Liver (tissue), 9 donors: Measurements from ENCODE around the gene FNBP1. TPM values are rescaled to one million over a fixed set of nuclear protein-coding genes. Genes with fewer than 3 reads are reported as not detected.

ENCODE experiments used
- DNase-seq: peaks from one replicate; pipeline ENCODE4 v3.0.0-alpha.2; 2017; ENCODE audit warnings: low spot score
- H3K27ac ChIP-seq, 2 donors: one replicate each; pipeline ENCODE4 v1.7.0; 2013; ENCODE audit warnings: inconsistent platforms in 2 of 2, low read length in 2 of 2, control low read depth in 1 of 2, low read depth in 1 of 2, mild to moderate bottlenecking in 1 of 2
- H3K27me3 ChIP-seq, 4 donors: one replicate each; pipeline versions ENCODE4 v1.6.1 to v1.7.0; 2013; ENCODE audit warnings: low read length in 3 of 4, inconsistent platforms in 1 of 4, mild to moderate bottlenecking in 1 of 4, moderate library complexity in 1 of 4; ENCODE audit not compliant: control insufficient read depth in 4 of 4, insufficient read depth in 4 of 4
- H3K36me3 ChIP-seq, 4 donors: one replicate each; pipeline versions ENCODE4 v1.6.1 to v1.7.0; 2013; ENCODE audit warnings: low read length in 3 of 4, mild to moderate bottlenecking in 3 of 4, low read depth in 1 of 4, moderate library complexity in 1 of 4; ENCODE audit not compliant: control insufficient read depth in 4 of 4, insufficient read depth in 3 of 4
- H3K4me1 ChIP-seq, 4 donors: one replicate each; pipeline versions ENCODE4 v1.6.1 to v1.7.0; 2013; ENCODE audit warnings: low read length in 3 of 4, mild to moderate bottlenecking in 3 of 4, moderate library complexity in 1 of 4; ENCODE audit not compliant: control insufficient read depth in 4 of 4, insufficient read depth in 4 of 4
- H3K4me3 ChIP-seq, 3 donors: one replicate each; pipeline versions ENCODE4 v1.6.1 to v1.7.0; 2013; ENCODE audit warnings: low read length in 3 of 3, control low read depth in 1 of 3, low read depth in 1 of 3, mild to moderate bottlenecking in 1 of 3
- H3K9ac ChIP-seq, 2 donors: one replicate each; pipeline ENCODE4 v1.7.0; 2013; ENCODE audit warnings: low read length in 2 of 2, mild to moderate bottlenecking in 2 of 2, moderate library complexity in 2 of 2, control low read depth in 1 of 2, low read depth in 1 of 2
- H3K9me3 ChIP-seq, 4 donors: one replicate each; pipeline versions ENCODE4 v1.6.1 to v1.7.0; 2013; ENCODE audit warnings: low read length in 3 of 4; ENCODE audit not compliant: control insufficient read depth in 4 of 4
- EGR1 ChIP-seq, 2 donors: IDR thresholded peaks; 2 replicates each; pipeline ENCODE4 v1.6.1; 2016 to 2018; ENCODE audit warnings: antibody characterized with exemption in 2 of 2, low read depth in 2 of 2
- FOXA2 ChIP-seq: IDR thresholded peaks from 2 replicates; pipeline ENCODE4 v1.6.1; 2016; ENCODE audit warnings: antibody characterized with exemption
- GABPA ChIP-seq, 2 donors: IDR thresholded peaks in 1 of 2; conservative IDR thresholded peaks in 1 of 2; 2 replicates each; pipeline ENCODE4 v1.6.1; 2016; ENCODE audit warnings: antibody characterized with exemption in 2 of 2, mild to moderate bottlenecking in 1 of 2, moderate library complexity in 1 of 2
- HNF4A ChIP-seq, 2 donors: conservative IDR thresholded peaks; 2 replicates each; pipeline ENCODE4 v1.6.1; 2016; ENCODE audit warnings: antibody characterized with exemption in 2 of 2, mild to moderate bottlenecking in 2 of 2
- HNF4G ChIP-seq: IDR thresholded peaks from 2 replicates; pipeline ENCODE4 v1.6.1; 2016; ENCODE audit warnings: antibody characterized with exemption
- JUND ChIP-seq, 2 donors: IDR thresholded peaks; 2 replicates each; pipeline ENCODE4 v1.6.1; 2016; ENCODE audit warnings: antibody characterized with exemption in 2 of 2
- RAD21 ChIP-seq, 2 donors: IDR thresholded peaks; 2 replicates each; pipeline ENCODE4 v1.6.1; 2016; ENCODE audit warnings: antibody characterized with exemption in 2 of 2, mild to moderate bottlenecking in 2 of 2
- REST ChIP-seq: IDR thresholded peaks from 2 replicates; pipeline ENCODE4 v1.6.1; 2016; ENCODE audit warnings: antibody characterized with exemption, mild to moderate bottlenecking
- RXRA ChIP-seq, 2 donors: IDR thresholded peaks; 2 replicates each; pipeline ENCODE4 v1.6.1; 2017 to 2018; ENCODE audit warnings: antibody characterized with exemption in 2 of 2, mild to moderate bottlenecking in 1 of 2
- SP1 ChIP-seq: IDR thresholded peaks from 2 replicates; pipeline ENCODE4 v1.6.1; 2018; ENCODE audit warnings: antibody characterized with exemption, mild to moderate bottlenecking
- ZBTB33 ChIP-seq: IDR thresholded peaks from 2 replicates; pipeline ENCODE4 v1.6.1; 2016; ENCODE audit warnings: antibody characterized with exemption
- WGBS: extraction: QIAGEN DNeasy Blood & Tissue Kit; methylation state at CpG from one replicate; pipeline ENCODE4 v1.1.7; 2013; 5-methylcytosine and 5-hydroxymethylcytosine counted together
- polyA plus RNA-seq, 2 donors: library from polyadenylated mRNA; stranded (reverse) in 1 of 2; unstranded in 1 of 2; fragments of 200-250 nt in 1 of 2; fragments of >200 nt in 1 of 2; fragmentation: Nextera tagmentation in 1 of 2; extraction: Ambion mirVana in 1 of 2; gene quantifications; one replicate each; pipeline versions ENCODE4 v1.2.1 to v1.2.3, GENCODE V29; 2013 to 2015
- total RNA-seq, 2 donors: library from RNA; depleted of rRNA; stranded (reverse); fragments of >200 nt; gene quantifications; one replicate each; pipeline ENCODE4 v1.2.3, GENCODE V29; 2014
- donor health status: healthy.
- donor health status: healthy.
- donor health status: healthy.
- donor health status: healthy.
- donor health status: healthy.

The FNBP1 gene
- total and polyA plus RNA-seq, 4 donors, result 6.6 to 15.6 (median 12.3) TPM

- Histone ChIP-seq H3K27ac (no peak overlapping the region), H3K9ac (no peak overlapping the region), H3K4me1 (no peaks in the 10 kb centered on the region), H3K27me3 (no peaks in the 10 kb centered on the region), H3K36me3 (no peaks in the 10 kb centered on the region), H3K9me3 (no peaks in the 10 kb centered on the region), H3K4me3 (no peak overlapping the region)
- no peak for DNase-seq
- 94% methylated on average over 5 of the region's 5 CpGs for WGBS
- TF ChIP-seq EGR1 (IDR thresholded peaks at IDR 0.05; ENCODE audit: low read depth in 2 of 2) (no peak), FOXA2 (no peak), JUND (IDR thresholded peaks at IDR 0.05) (no peak), REST (no peak), SP1 (no peak), GABPA (IDR thresholded peaks at IDR 0.05 in 1 of 2, conservative IDR thresholded peaks at IDR 0.05 in 1 of 2) (no peak), HNF4A (conservative IDR thresholded peaks at IDR 0.05) (no peak)
Measured at GRCh38 chr9:130002320-130002719, 40.7 kb downstream of the FNBP1 start.

GRCh38 chr9:130001190-130001589 is 41.8 kb downstream of the FNBP1 start:
- peaks cover 0 to under 1% (median 0%) of the 10 kb centered on the region in 4 donors for H3K4me1 ChIP-seq
- WGBS, result 78% methylated on average over 7 of the region's 7 CpGs

GRCh38 chr9:129999141-129999510 is 43.9 kb downstream of the FNBP1 start:
- no peak overlapping the region for H3K9ac ChIP-seq
- no peaks in the 10 kb centered on the region for H3K27me3 ChIP-seq
- WGBS, result 89% methylated on average over 5 of the region's 5 CpGs
- no peak overlapping the region for H3K27ac ChIP-seq
- no peaks in the 10 kb centered on the region for H3K36me3 ChIP-seq
- no peaks in the 10 kb centered on the region for H3K9me3 ChIP-seq
- peaks cover 0 to 8% (median 1%) of the 10 kb centered on the region in 4 donors for H3K4me1 ChIP-seq
- DNase-seq, result no peak
- no peak overlapping the region for H3K4me3 ChIP-seq
- TF ChIP-seq EGR1 (IDR thresholded peaks at IDR 0.05; ENCODE audit: low read depth in 2 of 2) (no peak), JUND (IDR thresholded peaks at IDR 0.05) (no peak)

More at GRCh38 chr9:130001190-130001589, 41.8 kb downstream of the FNBP1 start:
- DNase-seq, result no peak
- H3K4me3 ChIP-seq, result no peak overlapping the region
- TF ChIP-seq RAD21 (IDR thresholded peaks at IDR 0.05) (no peak), HNF4G (no peak)
- no peaks in the 10 kb centered on the region for H3K27me3 ChIP-seq
- no peak overlapping the region for H3K9ac ChIP-seq
- no peaks in the 10 kb centered on the region for H3K36me3 ChIP-seq
- H3K27ac ChIP-seq, result no peak overlapping the region
- no peaks in the 10 kb centered on the region for H3K9me3 ChIP-seq

- no peak overlapping the region for H3K9ac ChIP-seq
- DNase-seq, result no peak
- TF ChIP-seq RXRA (IDR thresholded peaks at IDR 0.05) (no peak), EGR1 (IDR thresholded peaks at IDR 0.05; ENCODE audit: low read depth in 2 of 2) (no peak), ZBTB33 (no peak), JUND (IDR thresholded peaks at IDR 0.05) (no peak), FOXA2 (no peak), RAD21 (IDR thresholded peaks at IDR 0.05) (no peak), REST (no peak)
- no peak overlapping the region for H3K4me3 ChIP-seq
- H3K4me1 ChIP-seq, result peaks cover 0 to 8% (median 1%) of the 10 kb centered on the region in 4 donors
- H3K9me3 ChIP-seq, result no peaks in the 10 kb centered on the region
- H3K27ac ChIP-seq, result no peak overlapping the region
- H3K27me3 ChIP-seq, result no peaks in the 10 kb centered on the region
- WGBS, result 86% methylated on average over 5 of the region's 5 CpGs
- H3K36me3 ChIP-seq, result no peaks in the 10 kb centered on the region
Measured at GRCh38 chr9:129998491-129999140, 44.4 kb downstream of the FNBP1 start.
